CD4-positive, alpha-beta T cell (primary cell): ENCODE measurements around the gene EXOC6. TPM values are rescaled to one million over a fixed set of nuclear protein-coding genes. Genes with fewer than 3 reads are reported as not detected.

Source experiments
- ATAC-seq: fragments of 200-7000 bp; cut with Tn5 transposase; one replicate; pipeline ENCODE4 v1.10.0; 2022; ENCODE audit warnings: mild to moderate bottlenecking; ENCODE audit not compliant: poor library complexity
- CTCF ChIA-PET: fragments of 350-600 bp; sonication (Branson Sonifier 250); formaldehyde crosslinking; loops from one replicate; lab custom pipeline; 2021; ENCODE audit warnings: antibody characterized with exemption, inconsistent platforms; lab: Charles Lee
- POLR2A ChIA-PET: fragments of 350-600 bp; sonication (Branson Sonifier 250); formaldehyde crosslinking; loops from one replicate; lab custom pipeline; 2021; ENCODE audit warnings: antibody characterized with exemption, inconsistent platforms; lab: Charles Lee
- DNase-seq, 14 experiments: peaks; one replicate each; pipeline ENCODE4 v3.0.0-alpha.2; 2013 to 2020; ENCODE audit warnings: mixed read lengths in 2 of 14
- H3K27ac ChIP-seq, 2 donors: one replicate each; pipeline versions ENCODE4 v1.5.1 to v1.7.0; 2013; ENCODE audit warnings: low read length in 2 of 2, low read depth in 1 of 2, mild to moderate bottlenecking in 1 of 2
- H3K27me3 ChIP-seq, 2 experiments: 1 replicate in 1 of 2; 2 replicates in 1 of 2; pipeline versions ENCODE4 v1.6.1 to v1.7.0; 2013; ENCODE audit warnings: low read length in 2 of 2, control low read depth in 1 of 2, mild to moderate bottlenecking in 1 of 2, moderate library complexity in 1 of 2; ENCODE audit not compliant: insufficient read depth in 2 of 2, control insufficient read depth in 1 of 2
- H3K36me3 ChIP-seq: one replicate; pipeline ENCODE4 v1.6.1; 2013; ENCODE audit warnings: low read length, control low read depth; ENCODE audit not compliant: insufficient read depth
- H3K4me1 ChIP-seq: one replicate; pipeline ENCODE4 v1.6.1; 2013; ENCODE audit warnings: low read length, control low read depth; ENCODE audit not compliant: insufficient read depth
- H3K4me3 ChIP-seq: one replicate; pipeline ENCODE4 v1.5.1; 2013; ENCODE audit warnings: mild to moderate bottlenecking, low read length, moderate library complexity
- H3K9me3 ChIP-seq, 2 experiments: 1 replicate in 1 of 2; 2 replicates in 1 of 2; pipeline versions ENCODE4 v1.6.1 to v1.7.0; 2013; ENCODE audit warnings: low read length in 2 of 2, mild to moderate bottlenecking in 2 of 2, control low read depth in 1 of 2, moderate library complexity in 1 of 2; ENCODE audit not compliant: control insufficient read depth in 1 of 2, insufficient read depth in 1 of 2
- H3K27ac Mint-ChIP-seq: one replicate; pipeline ENCODE4 v1.8.0; 2020; ENCODE audit warnings: mixed read lengths
- H3K27me3 Mint-ChIP-seq: one replicate; pipeline ENCODE4 v1.8.0; 2021; ENCODE audit warnings: mixed read lengths
- H3K36me3 Mint-ChIP-seq: one replicate; pipeline ENCODE4 v1.8.0; 2021; ENCODE audit warnings: low read depth, mixed read lengths
- H3K4me1 Mint-ChIP-seq: one replicate; pipeline ENCODE4 v1.8.0; 2021; ENCODE audit warnings: low read depth, mixed read lengths
- H3K4me3 Mint-ChIP-seq: one replicate; pipeline ENCODE4 v1.8.0; 2020; ENCODE audit warnings: mild to moderate bottlenecking, mixed read lengths
- H3K9me3 Mint-ChIP-seq: one replicate; pipeline ENCODE4 v1.8.0; 2020; ENCODE audit warnings: mixed read lengths
- intact Hi-C, 2 experiments: fragments of 100-400 bp; cut with DNase I in 1 of 2; cut with micrococcal nuclease in 1 of 2; formaldehyde crosslinking; loops; one replicate each; pipeline versions ENCODE4 v1.15.1 to v1.9.0; 2023 to 2025; cut with DNase I, micrococcal nuclease
- total RNA-seq, 174 experiments: library from RNA in 2 of 174; stranded (reverse) in 2 of 174; gene quantifications; one replicate each; pipeline ENCODE4 v1.2.3 and lab custom pipeline; 2021 to 2026
- TF ChIP-seq, protein P1 (sequence below): fragments of 200-600 bp; IDR thresholded peaks from one replicate; pipeline ENCODE4 v1.8.0; 2022; ENCODE audit warnings: antibody characterized with exemption, mild to moderate bottlenecking

EXOC6 gene
- total RNA-seq, 2 experiments from 2014 or later, result 6.6 to 7.4 TPM

DNA sequence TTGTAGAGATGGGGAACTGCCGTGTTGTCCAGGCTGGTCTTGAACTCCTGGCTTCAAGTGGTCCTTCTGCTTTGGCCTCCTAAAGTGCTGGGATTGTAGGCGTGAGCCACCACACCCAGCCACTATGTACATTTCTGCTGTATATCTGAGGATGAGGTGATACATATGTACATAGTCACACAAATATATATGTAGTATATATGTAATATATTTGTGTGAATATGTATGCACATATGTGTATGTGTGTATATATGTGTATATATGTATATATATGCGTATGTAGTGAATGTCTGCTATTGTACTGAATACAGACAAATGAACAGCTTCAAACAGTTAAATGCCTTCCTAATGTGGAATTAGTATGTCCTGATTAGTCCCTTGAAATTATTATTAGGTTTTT lies 70.3 kb downstream of the EXOC6 start:
- H3K4me1 Mint-ChIP-seq, result peaks cover 5% of the 10 kb centered on the region
- no peaks in the 10 kb centered on the region for H3K27me3 ChIP-seq
- TF ChIP-seq, protein P1, sequence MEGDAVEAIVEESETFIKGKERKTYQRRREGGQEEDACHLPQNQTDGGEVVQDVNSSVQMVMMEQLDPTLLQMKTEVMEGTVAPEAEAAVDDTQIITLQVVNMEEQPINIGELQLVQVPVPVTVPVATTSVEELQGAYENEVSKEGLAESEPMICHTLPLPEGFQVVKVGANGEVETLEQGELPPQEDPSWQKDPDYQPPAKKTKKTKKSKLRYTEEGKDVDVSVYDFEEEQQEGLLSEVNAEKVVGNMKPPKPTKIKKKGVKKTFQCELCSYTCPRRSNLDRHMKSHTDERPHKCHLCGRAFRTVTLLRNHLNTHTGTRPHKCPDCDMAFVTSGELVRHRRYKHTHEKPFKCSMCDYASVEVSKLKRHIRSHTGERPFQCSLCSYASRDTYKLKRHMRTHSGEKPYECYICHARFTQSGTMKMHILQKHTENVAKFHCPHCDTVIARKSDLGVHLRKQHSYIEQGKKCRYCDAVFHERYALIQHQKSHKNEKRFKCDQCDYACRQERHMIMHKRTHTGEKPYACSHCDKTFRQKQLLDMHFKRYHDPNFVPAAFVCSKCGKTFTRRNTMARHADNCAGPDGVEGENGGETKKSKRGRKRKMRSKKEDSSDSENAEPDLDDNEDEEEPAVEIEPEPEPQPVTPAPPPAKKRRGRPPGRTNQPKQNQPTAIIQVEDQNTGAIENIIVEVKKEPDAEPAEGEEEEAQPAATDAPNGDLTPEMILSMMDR, result no peak
- no peak for ATAC-seq
- POLR2A ChIA-PET, result no interaction called here
- H3K27ac ChIP-seq, result no peak overlapping the region
- no peaks in the 10 kb centered on the region for H3K36me3 ChIP-seq
- no peak overlapping the region for H3K27ac Mint-ChIP-seq
- CTCF ChIA-PET, result no interaction called here
- H3K4me3 Mint-ChIP-seq, result no peak overlapping the region
- intact Hi-C loops, result no loop called here
- H3K4me1 ChIP-seq, result no peaks in the 10 kb centered on the region
- no peaks in the 10 kb centered on the region for H3K9me3 Mint-ChIP-seq
- no peaks in the 10 kb centered on the region for H3K27me3 Mint-ChIP-seq
- DNase-seq, result no peak
- H3K9me3 ChIP-seq, result peaks cover 0 to 4% of the 10 kb centered on the region in 2 experiments
- H3K4me3 ChIP-seq, result no peak overlapping the region
- peaks cover 51% of the 10 kb centered on the region for H3K36me3 Mint-ChIP-seq

DNA sequence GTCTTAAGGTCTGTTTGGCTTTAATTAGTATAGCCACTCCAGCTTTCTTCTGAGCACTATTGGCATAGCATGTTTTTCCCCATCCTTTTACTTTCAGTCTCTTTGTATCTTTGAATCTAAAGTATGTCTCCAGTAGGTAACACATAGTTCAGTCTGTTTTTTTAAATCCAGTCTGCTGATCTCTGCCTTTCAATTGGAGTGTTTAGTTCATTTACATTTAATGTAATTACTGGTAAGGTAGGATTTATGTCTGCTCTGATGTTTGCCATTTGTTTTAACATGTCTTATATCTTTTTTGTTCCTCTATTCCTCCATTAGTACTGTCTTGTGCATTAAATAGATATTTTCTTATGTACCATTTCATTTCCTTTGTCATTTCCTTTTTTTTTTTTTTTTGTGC lies 72.5 kb downstream of the EXOC6 start:
- Mint-ChIP-seq H3K27me3 (no peaks in the 10 kb centered on the region), H3K4me3 (no peak overlapping the region), H3K36me3 (peaks cover 42% of the 10 kb centered on the region), H3K9me3 (no peaks in the 10 kb centered on the region), H3K27ac (no peak overlapping the region), H3K4me1 (no peaks in the 10 kb centered on the region)
- Histone ChIP-seq H3K27me3 (no peaks in the 10 kb centered on the region), H3K9me3 (peaks cover 0 to 4% of the 10 kb centered on the region in 2 experiments), H3K4me3 (no peak overlapping the region), H3K27ac (no peak overlapping the region), H3K36me3 (no peaks in the 10 kb centered on the region), H3K4me1 (no peaks in the 10 kb centered on the region)
- intact Hi-C loops, result no loop called here
- ChIA-PET CTCF (no interaction called here), POLR2A (no interaction called here)
- ATAC-seq (no peak), DNase-seq (no peak)
- TF ChIP-seq, protein P1, result no peak

DNA sequence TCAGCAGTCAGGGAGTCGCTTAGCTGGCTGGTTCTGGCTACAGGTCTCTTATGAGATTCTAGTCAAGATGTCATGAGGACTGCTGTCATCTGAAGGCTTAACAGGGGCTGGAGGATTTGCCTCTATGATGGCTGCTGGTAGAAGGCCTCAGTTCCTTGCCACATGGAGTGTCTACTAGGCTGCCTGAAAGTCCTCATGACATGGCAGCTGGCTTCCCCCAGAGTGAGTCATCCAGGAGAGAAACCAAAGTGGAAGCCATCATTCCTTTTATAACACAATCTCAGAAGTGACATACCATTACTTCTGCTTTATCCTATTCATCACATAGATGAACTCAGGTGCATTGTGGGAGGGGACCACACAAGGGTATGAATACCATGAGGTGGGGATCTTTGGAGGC lies 75.1 kb downstream of the EXOC6 start:
- CTCF ChIA-PET, result no interaction called here
- no peak overlapping the region for H3K27ac ChIP-seq
- Mint-ChIP-seq H3K36me3 (peaks cover 48% of the 10 kb centered on the region), H3K4me1 (no peaks in the 10 kb centered on the region), H3K9me3 (no peaks in the 10 kb centered on the region), H3K27ac (no peak overlapping the region), H3K4me3 (no peak overlapping the region), H3K27me3 (no peaks in the 10 kb centered on the region)
- DNase-seq (no peak), ATAC-seq (no peak)
- H3K36me3 ChIP-seq, result peaks cover 3% of the 10 kb centered on the region
- peaks cover 0 to 4% of the 10 kb centered on the region in 2 experiments for H3K9me3 ChIP-seq
- POLR2A ChIA-PET, result no interaction called here
- TF ChIP-seq, protein P1, result no peak
- H3K4me1 ChIP-seq, result no peaks in the 10 kb centered on the region
- intact Hi-C loops, result no loop called here
- no peaks in the 10 kb centered on the region for H3K27me3 ChIP-seq
- H3K4me3 ChIP-seq, result no peak overlapping the region
